Ramos (cell line): Measurements from ENCODE around the gene ALKBH4.
"Not testable (repeated sequence)": the region's sequence is repeated elsewhere in the genome, so short reads cannot be mapped to it uniquely, and the experiment has no call there.

ENCODE experiments used
- in situ Hi-C: fragments of 300-500 bp; cut with MboI; formaldehyde crosslinking; loops from one replicate; pipeline ENCODE4 v1.14.3; 2022; ENCODE audit warnings: low sequenced_read_pairs; ENCODE audit not compliant: unreplicated experiment

The ALKBH4 gene

GRCh38 chr7:102479209-102479584 is 14.5 kb upstream of the ALKBH4 start:
- in situ Hi-C loops: not testable (repeated sequence)

GRCh38 chr7:102478314-102479208 is 13.9 kb upstream of the ALKBH4 start, which contains the start of gene POLR2J:
POLR2J (minus strand) TSS chr7:102478922; CDS start chr7:102478860, 62 bp downstream.
- in situ Hi-C loops: not testable (repeated sequence)

GRCh38 chr7:102474736-102475435 is 10.2 kb upstream of the ALKBH4 start:
- in situ Hi-C loops: loop anchor here (25.0 kb wide), 2 partner anchors 262 to 1613 kb away; partner anchors contain the start of genes FAM185A, SLC12A9 and TRIP6

- in situ Hi-C loops: loop anchor here (25.0 kb wide), 2 partner anchors 263 to 1612 kb away; partner anchors contain the start of genes FAM185A, SLC12A9 and TRIP6
Measured at GRCh38 chr7:102474116-102474515, 9.5 kb upstream of the ALKBH4 start.

- in situ Hi-C loops: loop anchor here (25.0 kb wide), 2 partner anchors 264 to 1611 kb away; partner anchors contain the start of genes FAM185A, SLC12A9 and TRIP6
Measured at GRCh38 chr7:102473271-102473991, 8.8 kb upstream of the ALKBH4 start.

GRCh38 chr7:102472126-102473041 is 7.7 kb upstream of the ALKBH4 start:
- in situ Hi-C loops: loop anchor here (25.0 kb wide), 2 partner anchors 265 to 1610 kb away; partner anchors contain the start of genes FAM185A, SLC12A9 and TRIP6

GRCh38 chr7:102471791-102472125 is 7.1 kb upstream of the ALKBH4 start:
- in situ Hi-C loops: loop anchor here (25.0 kb wide), 2 partner anchors 266 to 1609 kb away; partner anchors contain the start of genes FAM185A, SLC12A9 and TRIP6

- in situ Hi-C loops: loop anchor here (25.0 kb wide), 2 partner anchors 267 to 1608 kb away; partner anchors contain the start of genes FAM185A, SLC12A9 and TRIP6
Measured at GRCh38 chr7:102469972-102470825, 5.5 kb upstream of the ALKBH4 start.

GRCh38 chr7:102469351-102469971 is 4.8 kb upstream of the ALKBH4 start:
- in situ Hi-C loops: loop anchor here (25.0 kb wide), 2 partner anchors 268 to 1607 kb away; partner anchors contain the start of genes FAM185A, SLC12A9 and TRIP6

GRCh38 chr7:102468478-102469350 is 4.1 kb upstream of the ALKBH4 start:
- in situ Hi-C loops: loop anchor here (25.0 kb wide), 2 partner anchors 269 to 1606 kb away; partner anchors contain the start of genes FAM185A, SLC12A9 and TRIP6

GRCh38 chr7:102467581-102468477 is 3.2 kb upstream of the ALKBH4 start:
- in situ Hi-C loops: loop anchor here (25.0 kb wide), 2 partner anchors 269 to 1606 kb away; partner anchors contain the start of genes FAM185A, SLC12A9 and TRIP6

- in situ Hi-C loops: loop anchor here (25.0 kb wide), 2 partner anchors 271 to 1604 kb away; partner anchors contain the start of genes FAM185A, SLC12A9 and TRIP6
Measured at GRCh38 chr7:102466097-102466496, 1.4 kb upstream of the ALKBH4 start.

GRCh38 chr7:102463841-102464576 is 654 bp downstream of the ALKBH4 start:
- in situ Hi-C loops: loop anchor here (25.0 kb wide), 2 partner anchors 273 to 1602 kb away; partner anchors contain the start of genes FAM185A, SLC12A9 and TRIP6

- in situ Hi-C loops: loop anchor here (25.0 kb wide), 2 partner anchors 277 to 1598 kb away; partner anchors contain the start of genes FAM185A, SLC12A9 and TRIP6
Measured at GRCh38 chr7:102460467-102460866, 4.2 kb downstream of the ALKBH4 start.
